GM15510 (cell line): Measurements from ENCODE around the gene LYSMD2.

Source experiments
- POLR2A ChIP-seq: IDR thresholded peaks from 3 replicates; pipeline ENCODE4 v1.6.1; 2011; ENCODE audit warnings: borderline replicate concordance; ENCODE audit not compliant: insufficient read length; ENCODE audit errors: extremely low read depth

LYSMD2 gene, protein sequence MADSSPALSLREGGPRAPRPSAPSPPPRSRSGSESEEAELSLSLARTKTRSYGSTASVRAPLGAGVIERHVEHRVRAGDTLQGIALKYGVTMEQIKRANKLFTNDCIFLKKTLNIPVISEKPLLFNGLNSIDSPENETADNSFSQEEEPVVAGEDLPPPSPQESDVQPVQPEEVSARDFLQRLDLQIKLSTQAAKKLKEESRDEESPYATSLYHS

DNA sequence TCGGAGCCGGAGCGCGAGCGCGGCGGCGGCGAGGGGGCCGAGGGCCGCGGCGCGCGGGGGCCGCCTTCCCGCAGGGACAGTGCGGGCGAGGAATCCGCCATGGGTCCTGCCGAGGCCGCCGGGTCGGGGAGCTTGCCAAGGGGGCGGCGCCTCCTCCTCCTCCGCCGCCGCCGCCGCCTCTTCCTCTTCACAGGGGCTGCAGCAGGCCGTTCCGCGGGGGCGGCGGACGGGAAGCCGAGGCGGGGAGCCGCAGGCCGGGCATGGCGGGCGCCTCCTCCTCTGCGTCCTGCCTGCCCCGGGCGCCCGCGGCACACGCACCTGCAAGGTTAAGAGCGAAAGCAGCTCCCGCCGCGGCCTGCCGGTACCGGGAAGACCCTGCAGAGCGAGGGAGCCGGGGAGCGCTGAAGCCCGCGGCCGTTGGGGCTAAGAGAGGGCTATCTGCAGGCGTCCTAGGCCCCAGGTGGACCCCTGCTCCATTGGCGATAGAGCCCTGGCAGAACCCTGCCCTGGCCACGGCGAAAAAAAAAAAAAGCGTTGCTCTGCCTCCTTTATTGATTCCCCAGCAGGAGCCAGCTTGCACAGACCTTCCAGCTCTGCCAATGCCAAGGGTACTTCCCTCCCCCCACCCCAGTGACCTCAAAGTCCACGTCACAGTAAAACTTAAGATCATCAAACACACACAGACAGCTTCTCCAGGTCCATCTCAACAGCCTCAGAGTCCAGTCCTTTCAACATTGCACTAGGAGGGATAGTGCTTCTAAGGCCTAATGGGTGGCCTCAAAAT lies at the start of gene LYSMD2:
Gene LYSMD2, minus strand, starts transcription at position 134 of the 784 bp plus-strand sequence. Its CDS starts 33 bp downstream, at position 101.
- peak; percentile 34 for TF ChIP-seq POLR2A

DNA sequence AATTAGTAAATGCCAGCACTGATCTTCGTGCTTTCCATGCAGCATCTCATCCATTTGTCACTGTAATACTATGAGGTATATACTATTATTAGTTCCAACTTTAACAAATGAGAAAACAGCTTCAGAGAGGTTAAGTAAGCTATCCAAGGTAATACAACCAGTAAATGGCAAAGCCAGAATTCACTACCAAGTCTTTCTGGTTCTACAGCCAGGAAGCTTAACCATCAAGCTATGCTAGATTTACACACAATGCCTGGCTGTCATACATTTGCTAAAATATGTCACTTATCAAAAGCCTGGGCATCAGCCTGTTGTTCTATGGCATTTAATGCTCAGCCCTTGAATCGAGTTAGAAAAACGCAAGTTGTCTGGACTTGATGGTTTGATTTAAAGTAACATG lies 46.5 kb upstream of the LYSMD2 start:
- TF ChIP-seq POLR2A = no peak

DNA sequence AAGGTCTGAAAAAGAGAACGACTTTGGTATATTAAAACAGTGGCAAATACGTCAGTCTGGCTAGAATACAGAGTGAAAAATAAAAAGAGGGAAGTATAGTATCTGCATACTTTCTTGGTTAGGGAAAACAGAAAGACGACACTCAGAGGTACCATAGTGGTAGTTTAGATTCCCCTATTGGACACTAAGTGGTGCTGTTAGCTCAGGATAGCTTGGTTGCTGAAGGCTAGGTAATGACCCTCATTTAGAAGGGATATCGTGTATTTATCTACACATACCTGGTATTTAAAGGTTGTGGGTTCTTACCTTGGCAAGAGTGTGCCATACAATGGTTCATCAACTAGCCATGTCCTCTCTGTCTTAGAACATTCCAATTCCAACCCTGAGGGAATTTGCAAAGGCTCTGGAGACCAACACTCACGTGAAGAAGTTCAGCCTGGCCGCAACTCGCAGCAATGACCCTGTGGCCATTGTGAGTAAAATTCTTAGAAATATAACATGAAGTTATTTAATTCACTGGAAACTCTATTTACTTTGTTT lies 45.0 kb upstream of the LYSMD2 start:
- TF ChIP-seq POLR2A = no peak

DNA sequence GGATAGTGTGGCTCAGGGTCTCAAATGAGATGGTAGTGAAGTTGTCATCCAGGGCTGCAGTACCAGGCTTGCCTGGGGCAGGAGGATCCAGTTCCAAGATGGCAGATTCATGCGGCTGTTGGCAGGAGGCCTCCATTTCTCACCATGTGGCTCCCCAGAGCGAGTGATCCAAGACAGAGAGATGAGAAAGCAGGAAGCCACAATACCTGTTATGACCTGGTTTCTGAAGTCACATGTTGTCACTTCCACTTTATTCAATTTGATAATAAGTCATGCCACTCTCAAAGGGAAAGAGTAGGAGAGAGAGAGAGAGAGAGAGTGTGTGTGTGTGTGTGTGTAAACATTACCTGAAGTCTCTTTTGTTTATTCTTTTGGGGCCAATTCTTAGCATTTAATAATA lies 44.1 kb upstream of the LYSMD2 start:
- no peak for TF ChIP-seq POLR2A

DNA sequence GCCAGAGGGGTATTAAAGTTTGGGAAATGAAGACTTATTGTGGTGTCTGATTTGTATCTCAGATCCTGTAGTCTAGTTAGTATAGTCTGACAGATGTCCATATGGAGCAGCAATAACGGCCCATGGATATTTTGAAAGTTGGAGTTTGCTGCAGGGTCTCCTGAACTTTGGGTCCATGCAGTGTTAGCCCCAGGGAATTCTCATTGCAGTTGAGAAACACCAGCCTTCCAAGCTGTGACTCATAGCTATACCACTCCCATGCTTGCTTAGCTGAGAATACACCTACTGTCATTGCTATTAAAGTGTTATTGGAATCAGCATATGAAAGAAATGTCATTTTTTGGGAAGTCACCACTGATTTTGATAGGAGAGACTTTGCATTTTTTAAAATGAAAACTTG lies 43.2 kb upstream of the LYSMD2 start:
- TF ChIP-seq POLR2A = no peak

DNA sequence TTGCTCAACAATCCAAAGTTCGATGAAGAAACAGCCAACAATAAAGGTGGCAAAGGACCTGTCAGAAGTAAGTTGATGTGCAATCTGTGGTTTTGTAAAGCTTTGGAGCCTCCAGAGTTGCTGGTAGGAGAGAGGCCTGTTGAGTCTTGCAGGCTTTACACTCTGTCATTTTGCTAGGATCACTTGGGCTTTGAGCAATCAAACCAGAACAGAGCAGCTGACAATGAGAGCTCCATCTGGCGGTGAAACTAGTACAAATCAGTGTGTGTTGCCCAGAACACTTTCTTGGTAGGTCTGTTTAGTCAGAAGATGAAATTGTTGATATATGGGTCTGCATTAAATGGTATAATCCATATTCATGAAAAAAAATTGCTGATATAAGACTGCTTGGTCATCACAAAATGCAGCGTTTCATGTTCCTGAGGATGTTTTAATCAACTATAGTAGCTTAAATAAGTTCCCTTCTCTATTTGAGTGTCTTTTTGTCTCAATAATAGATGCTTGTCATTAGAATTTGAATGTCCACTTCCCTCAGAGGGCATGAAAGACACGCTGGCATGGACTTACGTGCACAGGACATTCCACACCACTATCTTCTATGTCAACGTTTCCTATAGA lies 39.6 kb upstream of the LYSMD2 start:
- no peak for TF ChIP-seq POLR2A

DNA sequence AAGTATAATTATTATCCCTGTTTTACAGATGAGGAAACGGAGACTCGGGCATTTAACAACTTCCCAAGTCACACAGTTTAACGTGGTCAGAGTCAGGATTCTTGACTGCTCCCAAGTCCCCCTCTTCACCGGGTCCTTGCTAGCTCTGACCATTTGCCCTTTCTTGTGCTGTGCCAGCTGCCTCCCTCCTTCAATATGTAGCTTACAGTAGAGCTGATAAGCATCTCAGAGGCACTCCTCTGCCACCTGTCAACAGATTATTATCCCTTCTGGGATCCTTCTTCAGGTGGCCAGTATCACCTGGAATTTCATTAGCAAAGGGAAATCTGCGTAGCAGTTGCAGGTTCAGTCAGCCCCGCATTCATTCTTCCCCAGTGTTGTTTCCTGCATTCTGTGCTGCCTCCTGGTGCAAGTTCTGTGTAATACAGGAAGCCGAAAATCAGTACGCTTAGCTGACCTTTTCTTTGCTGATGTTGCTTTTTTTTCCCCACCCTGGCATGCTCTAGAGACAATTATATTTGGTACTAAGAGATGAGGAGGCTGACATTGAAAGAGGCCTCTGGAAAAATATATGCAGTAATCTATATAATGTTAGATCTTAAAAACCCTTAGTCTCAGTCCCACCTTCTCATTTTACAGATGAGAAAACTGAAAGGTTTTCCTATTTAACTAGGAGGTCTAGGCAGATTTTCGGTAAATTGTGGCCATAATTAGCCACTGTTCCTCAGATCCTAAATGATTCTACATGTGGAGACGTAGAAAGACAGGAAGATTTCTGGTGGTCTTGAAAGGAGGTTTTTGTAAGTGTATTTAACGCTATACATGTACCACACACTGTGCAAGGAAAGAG lies 38.7 kb upstream of the LYSMD2 start:
- no peak for TF ChIP-seq POLR2A

DNA sequence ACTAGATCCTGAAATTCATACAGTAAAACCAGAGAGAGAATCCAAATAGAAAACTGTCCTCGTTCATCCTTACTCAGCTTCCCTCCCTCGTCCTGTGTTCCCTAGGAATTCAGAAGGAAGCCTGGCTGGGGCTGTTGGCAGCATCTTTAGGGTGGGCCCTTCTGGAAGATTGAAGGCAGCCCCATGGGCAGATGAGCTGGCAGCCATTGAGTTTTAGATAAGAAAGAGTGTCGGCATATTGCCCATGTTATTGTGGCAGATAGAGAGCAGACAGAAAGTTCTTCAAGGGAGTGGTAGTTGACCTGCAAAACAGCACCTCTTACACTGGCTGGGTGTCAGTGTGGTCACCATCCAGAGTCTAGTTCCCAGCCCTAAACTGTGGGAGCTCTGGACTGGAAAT lies 37.5 kb upstream of the LYSMD2 start:
- TF ChIP-seq POLR2A = no peak

DNA sequence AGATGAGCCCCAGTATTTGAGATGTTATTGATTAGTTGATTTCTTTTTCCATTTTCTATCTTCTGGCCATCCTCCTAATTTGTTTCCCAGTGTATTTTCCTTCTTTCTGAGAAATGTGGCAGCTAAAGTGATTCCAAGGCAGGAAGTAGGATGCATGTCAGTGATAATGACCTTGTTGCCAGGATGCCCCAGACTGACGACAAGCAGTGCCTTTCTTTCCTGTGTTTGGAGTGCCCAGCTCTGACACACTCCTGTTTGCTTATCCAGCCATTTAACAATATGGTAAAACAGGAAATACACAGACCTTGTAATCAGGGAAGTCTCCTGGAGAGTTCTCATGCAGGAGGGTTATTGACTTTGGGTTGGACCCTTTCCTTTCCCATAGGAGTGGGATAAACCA lies 34.3 kb upstream of the LYSMD2 start:
- no peak for TF ChIP-seq POLR2A

DNA sequence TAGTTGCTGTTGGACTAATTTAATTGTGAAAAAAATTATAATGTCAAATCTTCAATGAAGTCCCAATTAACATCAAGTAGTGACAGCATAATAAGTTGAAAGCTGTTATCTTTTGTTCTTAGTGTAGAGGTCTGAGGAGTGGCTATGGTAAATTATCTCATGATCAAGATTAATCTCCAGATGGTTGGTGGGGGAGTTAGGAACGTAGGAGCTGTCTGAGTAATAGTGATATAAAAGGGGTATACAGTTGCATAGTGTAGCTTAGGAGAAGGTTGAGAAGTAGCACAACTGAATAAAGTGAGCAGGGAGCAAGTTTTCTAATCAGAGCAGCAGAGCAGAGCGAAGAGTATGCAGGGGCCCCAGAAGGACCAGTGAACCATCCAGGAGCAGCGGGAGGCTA lies 33.4 kb upstream of the LYSMD2 start:
- TF ChIP-seq POLR2A = no peak

DNA sequence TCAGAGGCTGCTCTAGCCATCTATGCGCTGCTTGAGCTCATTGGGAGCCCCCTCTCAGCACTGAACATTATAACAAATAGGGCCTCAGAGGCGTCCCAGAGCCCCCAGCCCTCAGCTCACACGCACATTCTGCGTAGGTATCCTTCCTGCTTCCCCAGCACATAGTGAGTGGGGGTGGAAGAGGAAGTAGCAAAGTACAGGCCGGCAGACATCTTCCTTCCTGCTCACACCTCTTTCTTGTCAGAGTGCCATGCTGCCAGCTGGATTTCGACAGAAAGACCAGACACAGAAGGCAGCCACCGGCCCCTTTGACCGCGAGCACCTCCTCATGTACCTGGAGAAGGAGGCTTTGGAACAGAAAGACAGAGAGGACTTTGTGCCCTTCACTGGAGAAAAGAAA lies 30.6 kb upstream of the LYSMD2 start:
- no peak for TF ChIP-seq POLR2A

DNA sequence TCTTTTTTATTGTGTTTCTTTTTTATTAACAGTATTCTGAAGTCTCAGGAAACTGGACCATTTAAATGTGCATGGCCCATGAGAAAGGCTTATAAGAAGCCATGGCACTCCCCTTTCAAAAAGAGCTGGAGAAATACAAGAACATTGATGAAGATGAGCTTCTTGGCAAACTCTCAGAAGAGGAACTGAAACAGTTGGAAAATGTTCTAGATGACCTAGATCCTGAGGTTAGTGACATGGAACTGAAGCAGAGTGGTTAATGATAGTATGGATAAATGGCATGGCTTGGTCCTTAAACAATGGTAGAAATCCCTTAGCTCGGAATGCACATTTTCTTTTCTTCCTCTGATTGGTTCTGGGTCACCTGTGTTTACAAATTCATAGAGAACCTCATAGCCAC lies 28.9 kb upstream of the LYSMD2 start:
- no peak for TF ChIP-seq POLR2A

DNA sequence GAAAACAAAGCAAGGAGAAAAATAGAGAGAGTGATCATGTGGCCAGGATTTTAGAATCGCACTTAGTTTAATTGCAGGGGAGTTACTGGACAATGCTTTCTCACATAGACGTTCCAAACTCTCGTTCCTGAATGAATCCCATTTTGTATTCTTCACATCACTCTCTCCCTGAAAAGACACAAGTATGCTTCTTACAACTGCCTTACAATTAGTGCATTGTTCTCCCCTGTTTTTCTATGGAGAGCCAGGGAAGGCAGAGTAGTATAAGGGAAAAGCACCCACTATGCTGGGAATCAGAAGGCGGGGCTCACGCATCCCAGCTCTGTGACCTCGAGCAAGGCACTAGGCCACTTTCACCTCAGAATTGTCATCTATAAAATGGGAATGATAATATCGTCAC lies 28.3 kb upstream of the LYSMD2 start:
- no peak for TF ChIP-seq POLR2A

DNA sequence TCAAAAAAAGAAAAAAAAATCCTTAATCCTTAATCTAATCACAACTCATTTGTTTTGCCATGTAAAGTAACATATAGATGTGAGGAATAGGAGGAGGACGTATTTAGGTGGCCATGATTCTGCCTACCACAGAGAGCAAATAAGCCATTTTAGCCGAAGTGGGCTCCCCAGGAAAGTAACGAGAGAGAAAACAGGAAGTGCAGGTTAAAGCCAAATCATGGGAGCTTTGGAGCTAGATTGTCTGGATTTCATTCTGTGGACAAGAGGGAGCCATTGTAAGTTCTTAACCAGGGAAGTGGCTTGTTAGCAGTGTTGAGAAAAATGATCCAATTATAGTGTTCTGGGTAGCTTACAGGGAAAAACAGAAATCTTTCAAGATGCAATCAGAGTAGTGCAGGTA lies 23.4 kb upstream of the LYSMD2 start:
- TF ChIP-seq POLR2A = no peak
